HEK293T (cell line): Measurements from ENCODE around the gene HHAT.

Source experiments
- CTCF ChIA-PET: fragments of 350-600 bp; formaldehyde crosslinking; extraction: SDS; loops from one replicate; lab custom pipeline; 2021; ENCODE audit warnings: antibody characterized with exemption, inconsistent platforms; lab: Yijun Ruan, JAX
- POLR2A ChIA-PET: fragments of 350-600 bp; formaldehyde crosslinking; extraction: SDS; loops from one replicate; lab custom pipeline; 2020; ENCODE audit warnings: antibody characterized with exemption, inconsistent platforms; lab: Yijun Ruan, JAX
- DNase-seq: peaks from one replicate; pipeline ENCODE4 v3.0.0; 2012; ENCODE audit warnings: mixed read lengths; ENCODE audit errors: extremely low spot score
- ARNT ChIP-seq: fragments of 450-650 bp; IDR thresholded peaks from 2 replicates; pipeline ENCODE4 v1.6.1; 2017; ENCODE audit warnings: mild to moderate bottlenecking
- BHLHE40 ChIP-seq: fragments of 450-650 bp; IDR thresholded peaks from 2 replicates; pipeline ENCODE4 v1.6.1; 2016; ENCODE audit warnings: mild to moderate bottlenecking, moderate library complexity, borderline replicate concordance
- CTBP1 ChIP-seq: fragments of 450-650 bp; IDR thresholded peaks from 2 replicates; pipeline ENCODE4 v1.6.1; 2016; ENCODE audit warnings: borderline replicate concordance
- ELF4 ChIP-seq: fragments of 450-650 bp; IDR thresholded peaks from 2 replicates; pipeline ENCODE4 v1.6.1; 2017; ENCODE audit warnings: antibody characterized with exemption
- FOXA1 ChIP-seq: fragments of 450-650 bp; IDR thresholded peaks from 2 replicates; pipeline ENCODE4 v1.6.1; 2016; ENCODE audit warnings: mild to moderate bottlenecking
- FOXK2 ChIP-seq: fragments of 450-650 bp; IDR thresholded peaks from 2 replicates; pipeline ENCODE4 v1.6.1; 2016; ENCODE audit warnings: mild to moderate bottlenecking
- FOXM1 ChIP-seq: fragments of 450-650 bp; IDR thresholded peaks from 2 replicates; pipeline ENCODE4 v1.6.1; 2017; ENCODE audit warnings: mild to moderate bottlenecking, borderline replicate concordance
- HDGF ChIP-seq: fragments of 450-650 bp; IDR thresholded peaks from 2 replicates; pipeline ENCODE4 v1.6.1; 2017; ENCODE audit warnings: antibody characterized with exemption, borderline replicate concordance
- L3MBTL2 ChIP-seq: fragments of 450-650 bp; conservative IDR thresholded peaks from 2 replicates; pipeline ENCODE4 v1.6.1; 2016; ENCODE audit warnings: mild to moderate bottlenecking
- LEF1 ChIP-seq: fragments of 450-650 bp; IDR thresholded peaks from 2 replicates; pipeline ENCODE4 v1.6.1; 2017; ENCODE audit warnings: mild to moderate bottlenecking, borderline replicate concordance
- NFRKB ChIP-seq: fragments of 450-650 bp; IDR thresholded peaks from 2 replicates; pipeline ENCODE4 v1.6.1; 2016; ENCODE audit warnings: mild to moderate bottlenecking, moderate library complexity
- PKNOX1 ChIP-seq: fragments of 450-650 bp; IDR thresholded peaks from 2 replicates; pipeline ENCODE4 v1.6.1; 2016
- SP1 ChIP-seq: fragments of 450-650 bp; IDR thresholded peaks from 2 replicates; pipeline ENCODE4 v1.6.1; 2017
- SUZ12 ChIP-seq: fragments of 450-650 bp; IDR thresholded peaks from 2 replicates; pipeline ENCODE4 v1.6.1; 2016; ENCODE audit warnings: mild to moderate bottlenecking
- TARDBP ChIP-seq: fragments of 450-650 bp; IDR thresholded peaks from 2 replicates; pipeline ENCODE4 v1.6.1; 2016
- ZNF384 ChIP-seq: fragments of 450-650 bp; IDR thresholded peaks from 2 replicates; pipeline ENCODE4 v1.6.1; 2016

The HHAT gene

DNA sequence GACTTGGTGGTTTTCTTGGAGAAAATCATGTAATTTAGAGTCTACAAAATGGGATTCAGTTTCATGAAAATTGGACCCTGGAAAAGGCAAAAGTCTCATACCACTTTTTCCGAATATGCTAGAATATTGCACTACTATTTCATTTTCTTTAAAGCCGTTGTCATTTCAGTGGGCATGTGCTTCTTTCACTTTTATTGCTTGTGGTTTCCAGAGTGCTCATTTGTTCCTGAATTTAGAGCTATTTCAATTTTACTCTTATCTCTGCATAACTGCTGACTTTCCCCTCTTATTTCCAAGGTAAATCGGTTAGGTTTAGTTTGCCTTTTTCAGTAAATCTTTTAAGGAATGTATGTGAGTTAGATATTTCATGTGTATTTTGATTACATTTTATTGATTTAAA lies 11.6 kb downstream of the HHAT start:
- DNase-seq, result no peak
- no peak for TF ChIP-seq ARNT
- TF ChIP-seq PKNOX1, result no peak
- TF ChIP-seq LEF1, result no peak
- TF ChIP-seq HDGF, result no peak
- TF ChIP-seq CTBP1, result no peak
- no peak for TF ChIP-seq BHLHE40
- TF ChIP-seq FOXA1, result no peak
- TF ChIP-seq FOXK2, result no peak
- TF ChIP-seq ZNF384, result no peak
- no peak for TF ChIP-seq ELF4
- TF ChIP-seq FOXM1, result no peak
- no peak for TF ChIP-seq TARDBP
- no peak for TF ChIP-seq NFRKB
- TF ChIP-seq L3MBTL2, result no peak
- TF ChIP-seq SUZ12, result no peak
- no peak for TF ChIP-seq SP1
- ChIA-PET POLR2A (no interaction called here), CTCF (no interaction called here)

- TF ChIP-seq LEF1 (no peak), NFRKB (no peak), SP1 (no peak), PKNOX1 (no peak), L3MBTL2 (no peak), HDGF (no peak), FOXM1 (no peak), ELF4 (no peak), FOXA1 (no peak), ARNT (no peak), FOXK2 (no peak), CTBP1 (no peak)
- POLR2A ChIA-PET, result interaction anchor here (1.8 kb wide), 1 partner anchor 12 kb away, joined by 7 read pairs; the partner anchor contains the start of gene HHAT
- CTCF ChIA-PET, result no interaction called here
- DNase-seq, result no peak
These were observed 12.1 kb downstream of the HHAT start for GRCh38 chr1:210340841-210341240.

DNA sequence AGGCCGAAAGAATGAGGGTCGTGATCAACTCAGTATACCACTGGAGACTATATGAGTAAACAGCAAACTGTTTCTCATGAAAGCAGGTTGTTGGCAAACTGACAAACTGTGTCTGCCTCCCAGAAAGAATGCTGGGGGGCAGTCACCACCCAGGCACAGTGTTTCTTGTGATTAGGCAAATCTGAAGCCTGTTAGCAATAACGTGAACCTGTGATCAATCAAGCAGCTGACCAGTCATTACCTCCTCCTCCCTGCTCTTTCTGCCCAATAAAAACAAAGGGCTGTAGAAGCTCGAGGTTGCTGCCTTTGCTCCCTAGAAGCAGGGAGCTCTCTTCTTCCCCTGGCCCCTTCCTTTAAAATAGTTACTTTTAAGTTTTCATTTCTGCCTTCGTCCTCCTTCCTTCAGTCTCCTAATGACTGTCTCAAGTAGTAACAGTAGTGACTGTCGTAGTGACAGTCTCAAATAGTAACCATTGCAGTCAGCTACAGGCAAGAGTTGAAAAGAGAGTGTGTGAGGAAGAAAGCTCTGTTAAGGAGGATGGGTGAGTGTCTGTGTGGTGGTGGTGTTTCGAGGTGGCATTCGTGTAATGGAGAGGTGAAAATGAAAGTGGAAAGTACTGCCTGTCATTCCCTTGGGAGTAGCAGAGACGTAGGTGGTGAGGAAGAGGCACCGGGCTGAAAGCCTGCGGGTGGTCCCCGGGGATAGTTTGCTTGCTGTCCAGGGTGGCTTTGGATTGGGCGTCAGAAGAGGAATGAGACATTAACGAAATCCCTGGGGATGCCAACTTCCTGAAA lies 14.5 kb downstream of the HHAT start:
- TF ChIP-seq NFRKB (no peak), FOXK2 (no peak), PKNOX1 (no peak), ELF4 (no peak), SP1 (no peak), CTBP1 (no peak), ARNT (no peak), L3MBTL2 (no peak), TARDBP (no peak), ZNF384 (no peak), SUZ12 (no peak), HDGF (no peak), LEF1 (no peak), BHLHE40 (no peak), FOXA1 (no peak), FOXM1 (no peak)
- ChIA-PET CTCF (interaction anchor here (0.6 to 1.0 kb wide), 3 partner anchors 17 to 459 kb away, joined by 3 to 4 read pairs (median 4); no protein-coding TSS in a partner anchor), POLR2A (no interaction called here)
- DNase-seq, result no peak

- DNase-seq, result no peak
- no peak for TF ChIP-seq BHLHE40
- TF ChIP-seq FOXM1, result no peak
- TF ChIP-seq ELF4, result no peak
- no peak for TF ChIP-seq L3MBTL2
- no peak for TF ChIP-seq ARNT
- no peak for TF ChIP-seq SUZ12
- ChIA-PET POLR2A (no interaction called here), CTCF (interaction anchor here (0.5 to 1.6 kb wide), 2 partner anchors 16 to 18 kb away, joined by 3 to 8 read pairs; no protein-coding TSS in a partner anchor)
These were observed 16.0 kb downstream of the HHAT start for GRCh38 chr1:210344706-210345105.

- no peak for DNase-seq
- ChIA-PET CTCF (no interaction called here), POLR2A (no interaction called here)
- TF ChIP-seq ZNF384 (no peak), FOXM1 (no peak), LEF1 (no peak), ELF4 (no peak), L3MBTL2 (no peak)
These were observed 18.4 kb downstream of the HHAT start for GRCh38 chr1:210347112-210347511.

DNA sequence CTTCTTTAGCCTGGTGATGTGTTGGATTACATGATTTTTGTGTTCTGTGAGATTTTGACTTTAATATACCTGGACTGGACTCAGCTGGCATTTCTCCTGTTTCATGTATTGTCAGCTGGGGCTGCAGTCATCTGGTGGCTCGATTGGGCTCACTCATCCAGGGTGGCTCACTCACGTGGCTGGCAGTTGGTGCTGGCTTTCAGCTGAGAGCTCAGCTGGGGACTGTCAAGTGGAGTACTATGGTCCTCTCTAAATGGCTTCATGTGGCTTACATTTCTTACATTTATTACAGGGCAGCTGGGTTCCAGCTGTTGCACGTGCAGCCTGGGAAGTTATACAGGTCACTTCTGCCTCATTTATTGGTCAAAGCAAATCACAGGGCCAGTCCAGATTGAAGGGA lies 22.8 kb downstream of the HHAT start:
- ChIA-PET CTCF (no interaction called here), POLR2A (no interaction called here)
- TF ChIP-seq ARNT, result no peak
- no peak for TF ChIP-seq BHLHE40
- no peak for TF ChIP-seq NFRKB
- no peak for TF ChIP-seq ELF4
- no peak for TF ChIP-seq FOXA1
- TF ChIP-seq ZNF384, result no peak
- TF ChIP-seq HDGF, result no peak
- no peak for TF ChIP-seq LEF1
- TF ChIP-seq PKNOX1, result no peak
- TF ChIP-seq SP1, result no peak
- TF ChIP-seq L3MBTL2, result no peak
- no peak for DNase-seq
